SW480 (cell line): Measurements from ENCODE around the gene CHTOP.
"Not testable (repeated sequence)": the region's sequence is repeated elsewhere in the genome, so short reads cannot be mapped to it uniquely, and the experiment has no call there.

Experiments
- DNase-seq: peaks from one replicate; pipeline ENCODE4 v3.0.0-alpha.2; 2016; ENCODE audit warnings: low spot score

Gene CHTOP

DNA sequence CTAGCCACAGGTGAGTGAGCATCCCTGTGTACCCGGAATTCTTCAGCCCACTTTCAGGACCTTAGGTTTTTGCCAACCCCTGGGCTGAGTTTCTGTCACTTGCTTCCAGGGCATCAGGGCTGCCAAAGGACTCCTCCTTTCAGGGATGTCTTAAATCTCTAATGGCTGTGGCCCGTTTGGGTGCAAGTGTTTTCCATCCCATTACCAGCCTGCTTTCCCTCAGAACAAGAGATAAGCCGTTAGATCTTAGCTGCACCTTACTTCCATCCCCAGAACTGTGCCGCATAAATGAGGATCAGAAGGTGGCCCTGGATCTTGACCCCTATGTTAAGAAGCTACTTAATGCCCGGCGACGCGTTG, 25.3 kb downstream of the CHTOP start:
- no peak for DNase-seq

DNA sequence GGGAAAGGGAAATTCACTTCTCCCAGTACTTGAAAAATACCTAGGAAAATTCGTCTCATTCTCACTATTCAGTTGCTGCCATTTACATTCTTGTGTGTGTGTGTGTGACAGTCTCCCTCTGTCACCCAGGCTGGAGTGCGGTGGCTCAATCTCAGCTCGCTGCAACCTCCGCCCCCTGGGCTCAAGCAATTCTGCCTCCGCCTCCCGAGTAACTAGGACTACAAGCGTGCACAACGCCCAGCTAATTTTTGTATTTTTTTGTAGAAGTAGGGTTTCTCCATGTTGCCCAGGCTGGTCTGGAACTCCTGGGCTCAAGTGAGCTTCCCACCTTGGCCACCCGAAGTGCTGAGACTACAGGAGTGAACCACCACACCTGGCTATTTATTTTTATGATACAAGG, 25.8 kb downstream of the CHTOP start:
- DNase-seq = no peak

- DNase-seq = no peak
Observed at GRCh38 chr1:153661111-153661708, 27.3 kb downstream of the CHTOP start.

DNA sequence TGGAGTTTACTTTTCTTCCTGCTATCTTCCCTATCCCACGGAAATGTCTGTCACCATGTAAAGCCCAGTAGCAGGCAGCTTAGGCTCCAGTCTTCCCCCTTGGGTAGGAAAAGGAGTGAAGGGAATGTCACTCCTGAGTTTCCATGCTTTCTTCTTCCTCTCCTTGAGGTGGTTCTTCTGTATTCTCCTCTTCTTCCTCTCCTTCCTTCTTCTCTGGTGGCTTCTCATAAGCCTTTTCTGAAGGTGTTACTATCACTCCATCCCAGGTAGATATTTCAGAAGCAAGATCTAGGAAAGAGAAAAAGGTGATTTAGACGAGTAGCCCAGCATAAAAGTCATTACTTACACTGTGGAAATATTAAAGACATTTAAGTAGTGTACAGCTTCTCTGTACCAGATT, 28.4 kb downstream of the CHTOP start:
- DNase-seq = no peak

DNA sequence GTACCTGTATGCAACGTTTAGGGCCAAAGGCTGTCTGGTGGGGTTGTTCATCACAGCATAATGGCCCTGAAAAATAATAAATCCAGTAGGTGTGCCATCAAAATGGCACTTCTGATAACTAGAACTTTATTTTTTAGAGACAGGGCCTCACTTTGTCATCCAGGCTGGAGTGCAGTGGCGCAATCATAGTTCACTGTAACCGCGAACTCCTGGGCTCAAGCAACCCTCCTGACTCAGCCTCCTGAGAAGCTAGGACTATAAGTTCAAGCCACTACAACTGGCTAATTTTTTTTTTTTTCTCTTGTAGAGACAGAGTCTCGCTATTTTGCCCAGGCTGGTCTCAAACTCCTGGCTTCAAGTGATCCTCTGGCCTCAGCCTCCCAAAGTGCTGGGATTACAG, 29.3 kb downstream of the CHTOP start:
- no peak for DNase-seq

GRCh38 chr1:153667439-153667838, 33.6 kb downstream of the CHTOP start:
- DNase-seq = no peak

DNA sequence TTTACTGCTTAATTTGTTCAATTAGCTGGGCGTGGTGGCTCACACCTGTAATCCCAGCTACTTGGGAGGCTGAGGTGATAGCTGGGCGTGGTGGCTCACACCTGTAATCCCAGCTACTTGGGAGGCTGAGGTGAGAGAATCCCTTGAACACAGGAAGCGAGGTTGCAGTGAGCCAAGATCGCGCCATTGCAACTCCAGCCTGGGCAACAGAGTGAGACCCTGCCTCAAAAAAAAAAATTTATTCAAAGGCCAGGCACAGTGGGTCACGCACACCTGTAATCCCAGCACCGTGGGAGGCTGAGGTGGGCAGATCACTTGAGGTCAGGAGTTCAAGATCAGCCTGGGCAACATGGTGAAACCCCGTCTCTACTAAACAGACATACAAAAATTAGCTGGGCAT, 34.8 kb downstream of the CHTOP start:
- DNase-seq = not testable (repeated sequence)

- no peak for DNase-seq
Observed at GRCh38 chr1:153669606-153670005, 35.7 kb downstream of the CHTOP start.

DNA sequence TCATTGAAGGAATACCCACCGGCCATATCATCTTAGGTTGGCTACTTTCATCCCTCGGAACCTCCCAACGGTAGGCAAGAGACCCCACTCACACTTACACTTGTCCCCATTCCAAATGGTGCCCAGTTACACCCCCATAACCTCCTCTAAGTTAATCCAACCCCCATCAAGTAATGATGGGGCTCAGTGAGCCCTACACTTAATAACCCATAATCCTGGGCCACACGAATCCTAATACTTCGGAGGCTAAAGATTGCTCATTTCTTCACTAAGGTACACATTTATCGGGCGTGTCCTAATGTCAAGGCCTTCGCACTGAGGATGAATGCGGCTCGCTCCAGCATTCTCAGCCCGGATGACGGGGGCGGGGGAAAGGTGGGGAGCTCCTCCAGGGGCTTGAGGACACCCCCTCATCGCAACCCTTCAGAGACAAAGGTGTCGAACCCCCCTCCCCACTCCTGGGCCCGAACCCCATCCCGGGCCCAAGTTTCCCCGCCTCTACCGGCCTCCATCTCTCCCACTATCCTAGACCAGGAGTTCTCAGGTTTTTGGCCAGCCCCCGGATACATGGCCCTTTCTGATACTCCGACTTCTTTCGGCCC, 36.5 kb downstream of the CHTOP start:
- DNase-seq = no peak

GRCh38 chr1:153670859-153671627, 37.2 kb downstream of the CHTOP start, which contains the start of gene ILF2:
ILF2 (minus strand) TSS chr1:153670993; CDS start chr1:153670922, 71 bp downstream.
- DNase-seq = peak; percentile 100

DNA sequence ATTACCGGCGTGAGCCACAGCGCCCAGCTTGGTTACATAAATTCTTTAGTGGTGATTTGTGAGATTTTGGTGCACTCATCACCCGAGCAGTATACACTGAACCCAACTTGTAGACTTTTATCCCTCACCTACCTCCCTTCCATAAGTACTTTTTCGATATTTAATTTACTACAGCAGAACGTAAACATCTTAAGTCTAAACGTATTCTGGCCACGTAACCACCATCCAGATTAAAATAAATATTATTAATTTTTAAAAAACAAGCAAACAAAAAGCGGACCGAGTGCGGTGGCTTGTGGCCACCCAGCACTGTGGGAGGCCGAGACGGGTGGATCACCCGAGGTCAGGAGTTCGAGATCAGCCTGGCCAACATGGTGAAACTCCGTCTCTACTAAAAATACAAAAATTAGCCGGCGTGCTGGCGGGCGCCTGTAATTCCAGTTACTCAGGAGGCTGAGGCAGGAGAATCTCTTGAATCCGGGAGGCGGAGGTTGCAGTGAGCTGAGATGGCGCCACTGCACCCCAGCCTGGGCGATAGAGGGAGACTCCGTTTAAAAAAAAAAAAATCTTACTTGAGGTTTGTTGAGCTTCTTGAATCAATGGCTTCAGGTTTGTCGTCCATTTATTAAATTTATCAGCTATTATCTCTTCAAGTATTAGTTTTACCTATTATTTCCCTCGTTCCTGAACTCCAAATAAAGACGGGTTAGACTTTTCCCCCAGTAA, 37.9 kb downstream of the CHTOP start:
- peak; percentile 71 for DNase-seq

GRCh38 chr1:153673511-153673910, 39.6 kb downstream of the CHTOP start:
- no peak for DNase-seq

- peak; percentile 32 for DNase-seq
Observed at GRCh38 chr1:153677718-153678518, 44.1 kb downstream of the CHTOP start.

DNA sequence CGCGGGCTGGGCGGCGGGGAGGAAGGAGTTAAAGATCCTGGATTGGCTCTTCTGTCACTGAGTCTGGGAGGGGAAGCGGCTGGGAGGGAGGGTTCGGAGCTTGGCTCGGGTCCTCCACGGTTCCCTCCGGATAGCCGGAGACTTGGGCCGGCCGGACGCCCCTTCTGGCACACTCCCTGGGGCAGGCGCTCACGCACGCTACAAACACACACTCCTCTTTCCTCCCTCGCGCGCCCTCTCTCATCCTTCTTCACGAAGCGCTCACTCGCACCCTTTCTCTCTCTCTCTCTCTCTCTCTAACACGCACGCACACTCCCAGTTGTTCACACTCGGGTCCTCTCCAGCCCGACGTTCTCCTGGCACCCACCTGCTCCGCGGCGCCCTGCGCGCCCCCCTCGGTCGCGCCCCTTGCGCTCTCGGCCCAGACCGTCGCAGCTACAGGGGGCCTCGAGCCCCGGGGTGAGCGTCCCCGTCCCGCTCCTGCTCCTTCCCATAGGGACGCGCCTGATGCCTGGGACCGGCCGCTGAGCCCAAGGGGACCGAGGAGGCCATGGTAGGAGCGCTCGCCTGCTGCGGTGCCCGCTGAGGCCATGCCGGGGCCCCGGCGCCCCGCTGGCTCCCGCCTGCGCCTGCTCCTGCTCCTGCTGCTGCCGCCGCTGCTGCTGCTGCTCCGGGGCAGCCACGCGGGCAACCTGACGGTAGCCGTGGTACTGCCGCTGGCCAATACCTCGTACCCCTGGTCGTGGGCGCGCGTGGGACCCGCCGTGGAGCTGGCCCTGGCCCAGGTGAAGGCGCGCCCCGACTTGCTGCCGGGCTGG, 44.9 kb downstream of the CHTOP start, which contains the start of gene NPR1:
TSS of gene NPR1 (plus strand) at position 170 of the 818 bp plus-strand sequence. CDS start at position 591, 421 bp downstream.
- peak; percentile 39 for DNase-seq

DNA sequence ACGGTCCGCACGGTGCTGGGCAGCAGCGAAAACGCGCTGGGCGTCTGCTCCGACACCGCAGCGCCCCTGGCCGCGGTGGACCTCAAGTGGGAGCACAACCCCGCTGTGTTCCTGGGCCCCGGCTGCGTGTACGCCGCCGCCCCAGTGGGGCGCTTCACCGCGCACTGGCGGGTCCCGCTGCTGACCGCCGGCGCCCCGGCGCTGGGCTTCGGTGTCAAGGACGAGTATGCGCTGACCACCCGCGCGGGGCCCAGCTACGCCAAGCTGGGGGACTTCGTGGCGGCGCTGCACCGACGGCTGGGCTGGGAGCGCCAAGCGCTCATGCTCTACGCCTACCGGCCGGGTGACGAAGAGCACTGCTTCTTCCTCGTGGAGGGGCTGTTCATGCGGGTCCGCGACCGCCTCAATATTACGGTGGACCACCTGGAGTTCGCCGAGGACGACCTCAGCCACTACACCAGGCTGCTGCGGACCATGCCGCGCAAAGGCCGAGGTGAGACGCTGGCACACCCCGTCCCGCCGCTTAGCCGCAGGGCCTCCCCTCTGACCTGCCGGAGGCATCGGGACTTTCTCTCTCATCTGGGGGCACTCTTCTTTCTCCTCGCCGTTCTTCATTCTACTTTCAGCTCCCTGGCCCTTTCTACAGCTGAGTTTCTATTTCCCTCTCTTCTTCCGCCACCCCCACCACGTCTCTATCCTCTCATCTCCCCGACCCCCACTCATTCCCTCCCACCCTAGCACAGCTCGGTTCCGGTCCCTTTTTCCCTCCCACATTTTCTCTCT, 45.7 kb downstream of the CHTOP start:
- no peak for DNase-seq

DNA sequence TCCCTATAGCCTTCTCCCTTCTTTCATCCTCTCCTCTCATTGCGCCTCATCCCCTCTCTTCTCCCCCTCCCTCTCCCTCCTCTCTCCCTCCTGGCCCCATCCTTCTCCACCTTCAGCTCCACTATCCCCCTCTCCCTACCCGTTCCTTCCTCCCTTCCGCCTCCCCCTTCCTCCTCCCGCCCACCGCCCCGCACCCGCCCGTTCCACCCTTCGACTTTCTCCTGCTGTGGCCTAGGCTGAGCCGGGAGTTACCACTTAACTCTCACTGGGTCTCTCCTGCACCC, 46.2 kb downstream of the CHTOP start:
- no peak for DNase-seq

DNA sequence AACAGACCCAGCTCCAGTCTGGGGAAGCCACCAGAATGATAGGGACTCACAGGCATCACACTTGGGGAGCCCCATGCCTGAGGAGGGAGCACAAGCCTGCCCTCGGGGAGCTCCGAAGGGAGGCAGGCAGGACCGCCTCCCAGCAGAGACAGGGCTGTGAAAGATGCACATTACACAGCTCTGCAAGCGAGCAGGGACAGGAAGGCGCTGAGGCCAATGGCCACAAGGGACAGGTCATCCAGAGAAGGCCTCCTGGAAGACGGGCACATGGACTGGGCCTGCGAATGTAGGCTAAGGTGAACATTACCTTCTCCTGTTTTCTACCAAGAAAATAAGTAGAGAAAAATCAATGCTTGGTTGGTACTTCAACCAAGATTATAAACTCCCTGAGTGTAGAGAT, 48.9 kb downstream of the CHTOP start:
- no peak for DNase-seq

DNA sequence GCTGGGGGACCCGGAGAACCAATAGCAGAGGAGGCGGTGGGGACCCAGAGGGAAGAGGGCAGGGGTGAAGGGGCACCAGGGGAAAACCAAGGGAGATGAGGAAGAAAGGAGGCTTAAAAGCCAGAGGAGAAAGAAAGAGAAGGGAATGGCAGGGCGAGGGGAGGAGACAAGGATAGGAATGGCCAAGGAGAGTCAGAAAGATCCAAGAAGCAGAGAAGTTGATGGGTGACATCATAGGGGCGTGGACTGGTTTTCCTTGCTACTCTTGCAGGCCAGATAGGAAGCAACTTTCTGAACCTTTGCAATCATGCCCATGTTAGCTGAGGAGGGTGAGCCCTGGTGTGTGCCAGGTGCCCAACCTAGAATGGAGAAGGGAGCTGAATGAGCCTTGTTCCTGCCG, 50.0 kb downstream of the CHTOP start:
- DNase-seq = no peak

DNA sequence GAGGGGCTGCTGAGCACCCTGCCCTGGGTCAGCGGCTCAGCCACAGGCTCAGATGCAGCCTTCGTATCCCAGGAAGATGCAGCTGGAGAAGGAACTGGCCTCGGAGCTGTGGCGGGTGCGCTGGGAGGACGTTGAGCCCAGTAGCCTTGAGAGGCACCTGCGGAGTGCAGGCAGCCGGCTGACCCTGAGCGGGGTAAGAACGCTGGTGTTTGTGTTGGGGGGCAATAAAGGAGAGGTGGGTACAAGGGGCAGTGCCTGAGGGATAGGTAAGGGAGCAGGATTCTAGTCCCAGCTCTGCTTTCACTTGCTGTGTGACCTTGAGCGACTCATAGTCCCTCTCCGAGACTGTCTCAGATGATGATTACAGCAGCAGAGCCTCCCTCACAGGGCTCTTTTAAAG, 51.0 kb downstream of the CHTOP start:
- DNase-seq = no peak
